Naive B cell (primary cell): Measurements from ENCODE around the gene CLEC4M. TPM values are rescaled to one million over a fixed set of nuclear protein-coding genes. Genes with fewer than 3 reads are reported as not detected.
"Not testable (repeated sequence)": the region's sequence is repeated elsewhere in the genome, so short reads cannot be mapped to it uniquely, and the experiment has no call there.

Experiments
- ATAC-seq, 2 donors: fragments of 150-1000 bp; cut with Tn5 transposase; 2 replicates each; pipeline ENCODE4 v1.10.0; 2021; ENCODE audit warnings: low read depth in 2 of 2, mild to moderate bottlenecking in 2 of 2, moderate library complexity in 2 of 2
- DNase-seq: peaks from one replicate; pipeline ENCODE4 v3.0.0; 2022
- H3K27ac Mint-ChIP-seq, 6 donors: one replicate each; pipeline ENCODE4 v1.8.0; 2020 to 2022; ENCODE audit warnings: mild to moderate bottlenecking in 6 of 6, mixed read lengths in 6 of 6, moderate library complexity in 5 of 6, inconsistent platforms in 2 of 6
- H3K27me3 Mint-ChIP-seq, 3 donors: one replicate each; pipeline ENCODE4 v1.8.0; 2021 to 2022; ENCODE audit warnings: mixed read lengths in 3 of 3, mild to moderate bottlenecking in 1 of 3
- H3K36me3 Mint-ChIP-seq, 2 donors: one replicate each; pipeline ENCODE4 v1.8.0; 2020 to 2022; ENCODE audit warnings: mixed read lengths in 2 of 2, inconsistent platforms in 1 of 2, mild to moderate bottlenecking in 1 of 2
- H3K4me1 Mint-ChIP-seq, 3 donors: one replicate each; pipeline ENCODE4 v1.8.0; 2020 to 2022; ENCODE audit warnings: mixed read lengths in 3 of 3, inconsistent platforms in 1 of 3, mild to moderate bottlenecking in 1 of 3, moderate library complexity in 1 of 3
- H3K4me3 Mint-ChIP-seq, 8 donors: one replicate each; pipeline ENCODE4 v1.8.0; 2020 to 2022; ENCODE audit warnings: mild to moderate bottlenecking in 8 of 8, mixed read lengths in 8 of 8, moderate library complexity in 8 of 8, inconsistent platforms in 2 of 8
- H3K9me3 Mint-ChIP-seq, 7 donors: one replicate each; pipeline ENCODE4 v1.8.0; 2020 to 2022; ENCODE audit warnings: mixed read lengths in 7 of 7, mild to moderate bottlenecking in 5 of 7, inconsistent platforms in 2 of 7, moderate library complexity in 1 of 7
- polyA plus RNA-seq, 6 donors: library from polyadenylated mRNA; unstranded; fragments of 300-500 nt; fragmentation: Illumina TruSeq; gene quantifications; one replicate each; pipeline ENCODE4 v1.2.3, GENCODE V29; 2021; ENCODE audit warnings: low read depth in 6 of 6

CLEC4M gene
- polyA plus RNA-seq, 6 donors from 2014 or later: 0.17 to 0.41 (median 0.21) TPM; not detected in 3

DNA sequence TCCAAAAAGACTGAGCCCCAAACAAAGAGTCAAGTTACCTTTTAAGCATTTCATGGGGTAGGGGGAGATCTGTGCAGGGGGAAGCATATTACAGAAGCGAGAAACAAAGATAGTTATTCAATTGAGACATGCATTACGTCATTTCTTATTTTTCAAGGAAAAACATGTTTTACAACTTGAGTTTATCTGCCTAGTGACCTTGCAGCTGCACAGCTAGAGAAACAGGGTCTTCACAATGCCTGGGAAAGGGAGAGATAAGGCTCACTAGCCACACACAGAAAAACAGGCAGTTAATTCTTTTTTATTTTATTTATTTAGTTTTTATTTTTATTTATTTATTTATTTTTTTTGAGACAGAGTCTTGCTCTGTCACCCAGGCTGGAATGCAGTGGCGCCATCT is 1.1 kb downstream of the CLEC4M start:
- Mint-ChIP-seq H3K27me3 (peaks cover 8 to 24% (median 8%) of the 10 kb centered on the region in 3 donors), H3K27ac (peak overlapping the region in 1 of 6 donors; percentile 88), H3K4me1 (peaks cover 11 to 26% (median 18%) of the 10 kb centered on the region in 3 donors), H3K4me3 (peak overlapping the region in 3 of 8 donors; percentile 1 to 70 (median 36))
- not testable (repeated sequence) for H3K9me3 Mint-ChIP-seq, DNase-seq, ATAC-seq, H3K36me3 Mint-ChIP-seq

DNA sequence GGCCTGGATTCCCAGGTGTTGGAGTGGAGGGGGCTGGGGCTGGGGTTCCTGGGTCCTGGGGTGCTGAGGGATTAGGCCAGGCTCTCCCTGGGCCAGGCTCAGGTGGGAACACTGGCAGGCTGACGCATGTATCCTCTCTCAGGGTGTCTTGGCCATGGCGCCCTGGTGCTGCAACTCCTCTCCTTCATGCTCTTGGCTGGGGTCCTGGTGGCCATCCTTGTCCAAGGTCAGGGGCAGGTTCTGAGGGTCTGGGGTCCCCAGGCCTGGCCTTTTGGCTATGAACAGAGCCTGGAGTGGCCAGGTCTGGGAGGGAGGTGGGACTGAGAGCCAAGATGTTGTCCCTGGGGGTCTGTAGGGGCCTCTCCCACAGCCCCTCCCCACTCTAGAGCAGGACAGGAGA is 2.0 kb downstream of the CLEC4M start:
- DNase-seq, H3K9me3 Mint-ChIP-seq, H3K4me3 Mint-ChIP-seq, H3K36me3 Mint-ChIP-seq, ATAC-seq: not testable (repeated sequence)
- peak overlapping the region in 1 of 6 donors; percentile 69 for H3K27ac Mint-ChIP-seq
- H3K27me3 Mint-ChIP-seq: peaks cover 8 to 32% (median 8%) of the 10 kb centered on the region in 3 donors
- peaks cover 11 to 26% (median 18%) of the 10 kb centered on the region in 3 donors for H3K4me1 Mint-ChIP-seq

DNA sequence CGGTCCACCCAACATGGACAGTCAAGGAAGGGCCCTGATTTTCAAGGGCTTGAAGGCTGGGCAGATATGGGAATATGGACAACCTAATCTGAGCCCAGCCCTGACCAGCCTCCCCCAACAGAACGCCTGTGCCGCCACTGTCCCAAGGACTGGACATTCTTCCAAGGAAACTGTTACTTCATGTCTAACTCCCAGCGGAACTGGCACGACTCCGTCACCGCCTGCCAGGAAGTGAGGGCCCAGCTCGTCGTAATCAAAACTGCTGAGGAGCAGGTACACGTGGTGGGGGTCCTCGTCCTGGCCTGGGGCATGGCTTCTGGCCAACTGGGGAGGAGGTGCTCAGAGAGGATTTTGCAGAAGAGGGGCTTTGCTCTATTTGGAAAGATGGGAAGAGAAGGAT is 3.5 kb downstream of the CLEC4M start:
- peak overlapping the region in 1 of 6 donors; percentile 68 for H3K27ac Mint-ChIP-seq
- H3K9me3 Mint-ChIP-seq: peaks cover 0 to 3% (median 0%) of the 10 kb centered on the region in 7 donors
- no peaks in the 10 kb centered on the region for H3K36me3 Mint-ChIP-seq
- DNase-seq (no peak), ATAC-seq (no peak)
- no peak overlapping the region for H3K4me3 Mint-ChIP-seq
- peaks cover 8 to 37% (median 11%) of the 10 kb centered on the region in 3 donors for H3K27me3 Mint-ChIP-seq
- H3K4me1 Mint-ChIP-seq: peaks cover 16 to 26% (median 18%) of the 10 kb centered on the region in 3 donors

DNA sequence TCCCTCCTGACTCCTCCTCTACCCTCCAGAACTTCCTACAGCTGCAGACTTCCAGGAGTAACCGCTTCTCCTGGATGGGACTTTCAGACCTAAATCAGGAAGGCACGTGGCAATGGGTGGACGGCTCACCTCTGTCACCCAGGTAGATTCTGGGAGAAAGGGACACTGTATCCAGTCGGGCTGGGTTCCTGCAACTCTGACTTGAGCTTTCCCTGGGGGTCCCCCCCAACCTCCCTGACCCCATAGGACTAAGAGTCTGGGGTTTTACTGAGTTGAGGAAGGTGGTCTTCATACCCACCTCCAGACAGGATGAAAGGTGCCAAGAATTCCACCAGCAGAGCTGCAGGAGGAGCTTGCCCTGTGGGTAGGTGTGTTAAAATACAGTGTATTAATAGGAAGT is 4.4 kb downstream of the CLEC4M start:
- ATAC-seq (no peak), DNase-seq (no peak)
- peaks cover 8 to 33% (median 11%) of the 10 kb centered on the region in 3 donors for H3K27me3 Mint-ChIP-seq
- H3K9me3 Mint-ChIP-seq: peaks cover 0 to 2% (median 0%) of the 10 kb centered on the region in 7 donors
- H3K36me3 Mint-ChIP-seq: no peaks in the 10 kb centered on the region
- no peak overlapping the region for H3K27ac Mint-ChIP-seq
- H3K4me1 Mint-ChIP-seq: peaks cover 18 to 27% (median 19%) of the 10 kb centered on the region in 3 donors
- H3K4me3 Mint-ChIP-seq: peak overlapping the region in 1 of 8 donors; percentile 24

DNA sequence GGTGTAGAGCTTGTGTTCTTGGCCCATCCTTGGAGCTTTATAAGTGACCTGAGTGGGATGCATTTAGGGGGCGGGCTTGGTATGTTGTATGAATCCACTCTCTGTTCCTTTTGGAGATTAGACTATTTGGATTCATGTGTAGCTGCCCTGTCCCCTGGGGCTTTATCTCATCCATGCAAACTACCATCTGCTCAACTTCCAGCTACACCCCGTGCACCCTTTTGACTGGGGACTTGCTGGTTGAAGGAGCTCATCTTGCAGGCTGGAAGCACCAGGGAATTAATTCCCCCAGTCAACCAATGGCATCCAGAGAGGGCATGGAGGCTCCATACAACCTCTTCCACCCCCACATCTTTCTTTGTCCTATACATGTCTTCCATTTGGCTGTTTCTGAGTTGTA is 6.1 kb downstream of the CLEC4M start:
- no peak overlapping the region for H3K4me3 Mint-ChIP-seq
- DNase-seq: no peak
- ATAC-seq: no peak
- H3K36me3 Mint-ChIP-seq: no peaks in the 10 kb centered on the region
- H3K27me3 Mint-ChIP-seq: peaks cover 8 to 31% (median 11%) of the 10 kb centered on the region in 3 donors
- peaks cover 8 to 17% (median 16%) of the 10 kb centered on the region in 3 donors for H3K4me1 Mint-ChIP-seq
- no peaks in the 10 kb centered on the region for H3K9me3 Mint-ChIP-seq
- peak overlapping the region in 1 of 6 donors; percentile 27 for H3K27ac Mint-ChIP-seq

DNA sequence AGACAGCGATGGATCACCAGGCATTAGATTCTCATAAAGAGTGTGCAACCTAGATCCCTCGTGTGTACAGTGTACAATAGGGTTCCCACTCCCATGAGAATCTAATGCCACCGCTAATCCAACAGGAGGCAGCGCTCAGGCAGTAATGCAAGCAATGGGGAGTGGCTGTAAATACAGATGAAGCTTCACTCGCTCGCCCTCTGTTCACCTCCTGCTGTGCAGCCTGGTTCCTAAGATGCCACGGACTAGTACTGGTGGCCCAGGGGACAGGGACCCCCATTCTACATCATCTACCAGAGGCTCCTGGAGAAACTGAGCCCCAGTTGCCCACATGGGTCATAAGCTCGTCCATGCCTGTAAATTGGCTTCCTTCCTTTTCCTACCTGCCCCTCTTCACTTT is 8.0 kb downstream of the CLEC4M start:
- no peak for DNase-seq
- no peaks in the 10 kb centered on the region for H3K36me3 Mint-ChIP-seq
- H3K27me3 Mint-ChIP-seq: peaks cover 8 to 36% (median 11%) of the 10 kb centered on the region in 3 donors
- ATAC-seq: no peak
- no peak overlapping the region for H3K4me3 Mint-ChIP-seq
- H3K4me1 Mint-ChIP-seq: peaks cover 8 to 15% (median 11%) of the 10 kb centered on the region in 3 donors
- no peaks in the 10 kb centered on the region for H3K9me3 Mint-ChIP-seq
- H3K27ac Mint-ChIP-seq: no peak overlapping the region

DNA sequence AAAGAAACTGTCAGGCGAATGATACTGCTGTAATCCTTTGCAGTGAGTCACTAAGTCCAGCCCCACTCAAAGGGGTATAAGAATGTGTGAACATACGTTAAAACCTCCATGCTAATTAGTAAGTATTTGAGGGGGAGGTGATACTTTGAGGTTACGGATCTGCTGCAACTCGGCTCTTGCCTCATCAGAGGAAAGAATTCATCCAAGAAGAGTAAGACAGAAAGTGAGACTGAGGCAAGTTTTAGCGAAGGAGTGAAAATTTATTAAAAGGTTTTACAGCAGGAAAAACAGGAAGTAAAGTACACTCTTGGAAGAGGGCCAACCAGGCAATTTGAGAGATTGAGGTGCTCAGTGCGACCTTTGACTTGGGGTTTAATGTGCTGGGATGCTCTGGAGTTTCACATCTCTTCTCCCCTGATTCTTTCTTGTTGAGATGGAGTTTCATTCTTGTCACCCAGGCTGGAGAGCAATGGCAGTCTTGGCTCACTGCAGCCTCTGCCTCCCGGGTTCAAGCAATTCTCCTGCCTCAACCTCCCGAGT is 9.8 kb downstream of the CLEC4M start:
- Mint-ChIP-seq H3K4me1 (peaks cover 10 to 26% (median 13%) of the 10 kb centered on the region in 3 donors), H3K36me3 (no peaks in the 10 kb centered on the region), H3K27ac (peak overlapping the region in 4 of 6 donors; percentile 10 to 57 (median 46)), H3K4me3 (peak overlapping the region in 1 of 8 donors; percentile 6), H3K9me3 (no peaks in the 10 kb centered on the region), H3K27me3 (peaks cover 0 to 23% (median 8%) of the 10 kb centered on the region in 3 donors)
- peak; percentile 35 to 37 for ATAC-seq
- no peak for DNase-seq

DNA sequence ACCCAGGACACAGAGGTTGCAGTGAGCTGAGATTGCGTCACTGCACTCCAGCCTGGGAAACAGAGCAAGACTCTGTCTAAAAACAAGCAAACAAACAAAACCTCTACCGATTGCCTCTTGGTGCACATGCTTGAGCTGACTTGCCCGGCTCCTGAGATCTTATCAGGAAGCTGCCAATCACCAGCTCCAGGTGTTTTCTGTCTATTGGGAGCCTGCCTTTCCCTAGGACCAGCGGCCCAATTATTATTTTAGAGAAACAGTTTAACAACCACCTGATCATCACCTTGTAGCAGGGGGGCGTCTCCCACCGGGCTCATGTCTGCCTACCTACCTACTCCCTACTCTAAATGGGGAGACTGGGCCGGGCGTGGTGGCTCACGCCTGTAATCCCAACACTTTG is 10.8 kb downstream of the CLEC4M start:
- ATAC-seq: no peak
- Mint-ChIP-seq H3K4me1 (peaks cover 18 to 31% (median 20%) of the 10 kb centered on the region in 3 donors), H3K27ac (no peak overlapping the region), H3K4me3 (no peak overlapping the region), H3K27me3 (peaks cover 0 to 20% (median 10%) of the 10 kb centered on the region in 3 donors), H3K9me3 (no peaks in the 10 kb centered on the region), H3K36me3 (no peaks in the 10 kb centered on the region)
- DNase-seq: no peak

DNA sequence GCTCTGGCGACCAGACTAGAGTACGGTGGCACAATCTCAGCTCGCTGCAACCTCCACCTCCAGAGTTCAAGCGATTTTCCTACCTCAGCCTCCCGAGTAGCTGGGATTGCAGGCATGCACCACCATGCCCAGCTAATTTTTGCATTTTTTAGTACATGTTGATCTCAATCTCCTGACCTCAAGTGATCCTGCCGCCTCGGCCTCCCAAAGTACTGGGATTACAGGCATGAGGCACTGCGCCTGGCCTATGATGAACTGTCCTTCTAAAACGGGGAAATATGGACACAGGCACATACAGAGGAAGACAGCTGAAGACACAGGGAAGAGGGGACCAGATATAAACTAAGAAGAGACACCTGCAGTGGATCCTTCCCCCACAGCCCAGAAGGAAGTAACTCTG is 12.7 kb downstream of the CLEC4M start:
- Mint-ChIP-seq H3K4me3 (no peak overlapping the region), H3K9me3 (peaks cover 0 to 1% (median 0%) of the 10 kb centered on the region in 7 donors), H3K36me3 (no peaks in the 10 kb centered on the region), H3K4me1 (peaks cover 18 to 31% (median 29%) of the 10 kb centered on the region in 3 donors), H3K27ac (peak overlapping the region in 1 of 6 donors; percentile 47), H3K27me3 (peaks cover 0 to 10% (median 8%) of the 10 kb centered on the region in 3 donors)
- DNase-seq (no peak), ATAC-seq (no peak)

DNA sequence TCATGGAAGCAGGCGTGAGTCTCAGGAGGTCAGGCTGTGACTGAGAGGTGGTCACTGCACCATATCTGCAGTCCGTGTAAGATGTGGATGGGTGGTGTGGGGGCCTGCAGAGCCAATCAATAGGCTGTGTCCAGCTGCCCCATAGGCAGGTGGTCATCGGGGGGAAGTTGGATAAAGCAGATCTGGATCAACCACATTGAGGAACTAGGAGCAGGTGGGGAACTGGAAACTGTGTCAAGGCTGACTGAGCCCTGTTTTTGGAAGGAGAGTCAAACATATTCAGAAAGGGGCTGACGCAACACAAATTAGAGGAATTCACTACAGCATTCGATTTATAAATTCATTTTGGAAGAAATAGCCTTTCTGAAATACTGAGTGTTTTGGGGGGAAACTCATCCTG is 15.0 kb downstream of the CLEC4M start:
- Mint-ChIP-seq H3K4me1 (peaks cover 16 to 20% (median 17%) of the 10 kb centered on the region in 3 donors), H3K4me3 (peak overlapping the region in 1 of 8 donors; percentile 10), H3K27ac (peak overlapping the region in 2 of 6 donors; percentile 22 to 45)

DNA sequence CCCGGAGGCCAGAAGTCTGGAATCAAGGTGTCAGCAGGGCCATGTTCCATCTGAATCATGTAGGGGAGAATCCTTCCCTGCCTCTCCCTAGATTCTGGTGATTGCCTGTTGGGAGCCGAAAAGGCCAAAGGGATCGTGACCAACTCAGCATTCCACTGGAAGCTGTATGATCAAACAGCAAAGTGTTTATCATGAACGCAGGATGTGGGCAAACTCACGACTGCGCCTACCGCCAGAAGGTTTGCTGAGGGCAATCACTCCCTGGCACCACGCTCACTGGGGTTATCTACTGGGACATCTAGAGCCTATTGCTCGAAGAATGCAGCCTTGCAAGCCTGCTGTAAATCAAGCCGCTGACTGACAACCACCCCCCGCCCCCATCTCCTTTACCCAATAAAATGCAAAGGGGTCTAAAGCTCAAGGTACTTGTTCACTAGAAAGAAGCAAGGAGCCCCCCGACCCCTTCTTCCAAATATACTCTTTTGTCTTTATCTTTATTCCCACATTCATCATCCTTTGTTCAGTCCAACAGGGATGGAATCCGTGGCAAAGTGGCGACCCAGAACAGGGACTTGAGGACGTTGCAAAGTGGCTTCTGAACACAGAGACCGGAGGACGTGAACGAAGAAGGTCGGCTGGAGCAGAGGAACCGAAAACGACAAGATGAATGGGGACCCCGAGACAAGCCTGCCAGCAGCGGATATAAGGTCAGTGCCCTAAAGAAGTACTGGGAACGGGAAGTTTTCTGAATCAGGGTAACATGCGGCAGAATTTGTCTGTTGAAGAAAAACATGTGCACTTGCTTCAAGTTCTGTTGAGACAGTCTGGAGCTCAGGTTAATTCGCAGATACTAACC is 16.8 kb downstream of the CLEC4M start:
- no peak overlapping the region for H3K4me3 Mint-ChIP-seq
- H3K36me3 Mint-ChIP-seq: no peaks in the 10 kb centered on the region
- no peak for DNase-seq
- no peak overlapping the region for H3K27ac Mint-ChIP-seq
- H3K4me1 Mint-ChIP-seq: peaks cover 14 to 25% (median 15%) of the 10 kb centered on the region in 3 donors
- H3K9me3 Mint-ChIP-seq: peaks cover 0 to 4% (median 2%) of the 10 kb centered on the region in 7 donors
- peaks cover 13 to 26% (median 20%) of the 10 kb centered on the region in 3 donors for H3K27me3 Mint-ChIP-seq
- ATAC-seq: no peak

More for the DNA sequence above, 15.0 kb downstream of the CLEC4M start:
- H3K9me3 Mint-ChIP-seq: peaks cover 0 to 2% (median 0%) of the 10 kb centered on the region in 7 donors
- ATAC-seq: peak; percentile 38 to 45
- peaks cover 8 to 11% (median 9%) of the 10 kb centered on the region in 3 donors for H3K27me3 Mint-ChIP-seq
- DNase-seq: no peak
- H3K36me3 Mint-ChIP-seq: no peaks in the 10 kb centered on the region

DNA sequence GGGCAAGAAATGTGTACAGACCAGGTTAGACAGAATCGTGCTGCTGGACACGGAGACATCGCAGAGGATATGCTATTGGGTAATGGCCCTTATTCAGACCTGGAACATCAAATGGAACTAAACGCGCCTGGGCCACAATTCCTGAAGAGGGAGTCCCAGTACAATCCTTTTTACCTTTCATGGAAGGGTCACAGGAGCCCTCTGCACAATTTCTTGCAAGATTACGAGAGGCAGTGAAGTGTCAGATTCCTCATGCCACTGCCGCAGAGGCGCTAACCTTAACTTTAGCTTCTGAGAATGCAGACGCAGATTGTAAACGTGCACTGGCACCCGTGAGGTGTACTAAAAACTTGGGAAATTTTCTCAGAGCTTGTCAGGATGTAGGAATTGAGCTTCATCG is 18.1 kb downstream of the CLEC4M start:
- Mint-ChIP-seq H3K27me3 (peaks cover 13 to 31% (median 20%) of the 10 kb centered on the region in 3 donors), H3K4me1 (peaks cover 14 to 23% (median 15%) of the 10 kb centered on the region in 3 donors), H3K36me3 (no peaks in the 10 kb centered on the region), H3K27ac (peak overlapping the region in 1 of 6 donors; percentile 58), H3K9me3 (peaks cover 0 to 10% (median 6%) of the 10 kb centered on the region in 7 donors), H3K4me3 (no peak overlapping the region)
- DNase-seq: no peak
- ATAC-seq: no peak

DNA sequence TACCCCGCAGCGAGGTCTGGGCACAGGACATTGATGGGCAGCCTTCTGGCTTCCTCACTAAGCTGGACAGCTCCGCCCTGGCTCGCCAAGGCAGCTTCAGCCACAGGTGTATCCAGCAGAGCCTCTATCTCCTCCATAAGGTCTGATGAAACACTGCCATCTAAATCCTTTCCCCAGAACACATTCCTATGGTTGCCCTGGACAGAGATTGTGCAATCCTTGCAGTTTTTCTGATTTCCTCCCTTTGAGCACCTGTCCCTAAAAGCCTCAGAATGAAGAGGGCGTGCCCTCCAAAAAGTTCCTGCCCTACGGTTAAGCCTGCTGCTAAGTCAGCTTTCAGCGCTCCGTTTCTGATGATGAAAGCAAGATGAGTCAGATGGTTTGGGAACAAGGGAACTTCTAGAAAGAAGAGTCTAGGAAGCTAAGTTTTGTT is 21.0 kb downstream of the CLEC4M start:
- peaks cover 0 to 10% (median 6%) of the 10 kb centered on the region in 7 donors for H3K9me3 Mint-ChIP-seq
- peaks cover 9 to 49% (median 34%) of the 10 kb centered on the region in 3 donors for H3K27me3 Mint-ChIP-seq
- H3K27ac Mint-ChIP-seq: no peak overlapping the region
- no peaks in the 10 kb centered on the region for H3K36me3 Mint-ChIP-seq
- ATAC-seq: no peak
- DNase-seq: no peak
- H3K4me1 Mint-ChIP-seq: peaks cover 15 to 19% (median 16%) of the 10 kb centered on the region in 3 donors
- peak overlapping the region in 1 of 8 donors; percentile 82 for H3K4me3 Mint-ChIP-seq
